NCI-H146 treated with DMSO at 0.1 percent for 48 hours (cell line): ENCODE measurements around the gene CDC16.
A peak's percentile ranks its signal among the peaks of the same experiment; 100 is the strongest.
"Not testable (repeated sequence)": the region's sequence is repeated elsewhere in the genome, so short reads cannot be mapped to it uniquely, and the experiment has no call there.

Experiments
- DNase-seq: peaks from one replicate; lab custom pipeline; 2025; ENCODE audit not compliant: unreplicated experiment; lab: John Stamatoyannopoulos, UW

The CDC16 gene, protein sequence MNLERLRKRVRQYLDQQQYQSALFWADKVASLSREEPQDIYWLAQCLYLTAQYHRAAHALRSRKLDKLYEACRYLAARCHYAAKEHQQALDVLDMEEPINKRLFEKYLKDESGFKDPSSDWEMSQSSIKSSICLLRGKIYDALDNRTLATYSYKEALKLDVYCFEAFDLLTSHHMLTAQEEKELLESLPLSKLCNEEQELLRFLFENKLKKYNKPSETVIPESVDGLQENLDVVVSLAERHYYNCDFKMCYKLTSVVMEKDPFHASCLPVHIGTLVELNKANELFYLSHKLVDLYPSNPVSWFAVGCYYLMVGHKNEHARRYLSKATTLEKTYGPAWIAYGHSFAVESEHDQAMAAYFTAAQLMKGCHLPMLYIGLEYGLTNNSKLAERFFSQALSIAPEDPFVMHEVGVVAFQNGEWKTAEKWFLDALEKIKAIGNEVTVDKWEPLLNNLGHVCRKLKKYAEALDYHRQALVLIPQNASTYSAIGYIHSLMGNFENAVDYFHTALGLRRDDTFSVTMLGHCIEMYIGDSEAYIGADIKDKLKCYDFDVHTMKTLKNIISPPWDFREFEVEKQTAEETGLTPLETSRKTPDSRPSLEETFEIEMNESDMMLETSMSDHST

DNA sequence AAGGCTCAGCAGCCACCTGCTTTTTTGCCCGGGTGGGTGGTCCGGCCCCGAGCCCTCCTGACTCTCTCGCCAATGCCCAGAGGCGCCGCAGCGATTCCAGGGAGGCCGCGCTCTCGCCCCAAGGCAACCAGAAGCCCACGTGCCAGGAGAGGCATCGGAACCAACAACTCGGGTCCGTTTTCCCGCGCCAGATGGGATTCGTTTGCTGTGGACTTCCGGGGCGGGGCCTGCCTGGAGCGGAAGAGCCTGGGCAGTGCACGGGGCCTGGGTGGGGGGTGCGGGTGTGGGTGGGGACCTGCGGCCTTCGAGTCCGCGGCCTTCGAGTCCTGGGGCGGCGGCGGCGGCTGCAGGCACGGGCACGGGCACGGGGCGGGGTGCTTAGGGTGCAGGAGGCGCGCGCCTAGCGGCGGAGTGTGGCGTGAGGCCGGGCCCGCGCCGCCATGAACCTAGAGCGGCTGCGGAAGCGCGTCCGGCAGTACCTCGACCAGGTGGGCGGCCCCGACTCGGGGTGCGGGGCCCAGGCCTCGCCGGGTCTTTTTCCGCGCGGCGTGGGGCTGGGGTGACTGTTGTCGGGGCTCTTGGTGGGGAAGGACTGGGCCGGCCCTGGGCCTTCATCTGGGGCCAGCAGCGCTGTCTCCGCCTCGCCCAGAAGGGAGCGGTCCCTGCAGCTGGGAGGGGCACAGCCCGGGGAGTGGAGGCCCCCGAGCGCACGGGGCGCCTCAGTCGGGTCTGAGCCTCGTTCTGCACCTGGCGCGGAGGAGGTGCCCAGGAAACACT, at the start of gene CDC16:
TSS of gene CDC16 (plus strand) at position 253 of the 777 bp plus-strand sequence. CDS start at position 441, 188 bp downstream.
- DNase-seq, result peak; percentile 83

DNA sequence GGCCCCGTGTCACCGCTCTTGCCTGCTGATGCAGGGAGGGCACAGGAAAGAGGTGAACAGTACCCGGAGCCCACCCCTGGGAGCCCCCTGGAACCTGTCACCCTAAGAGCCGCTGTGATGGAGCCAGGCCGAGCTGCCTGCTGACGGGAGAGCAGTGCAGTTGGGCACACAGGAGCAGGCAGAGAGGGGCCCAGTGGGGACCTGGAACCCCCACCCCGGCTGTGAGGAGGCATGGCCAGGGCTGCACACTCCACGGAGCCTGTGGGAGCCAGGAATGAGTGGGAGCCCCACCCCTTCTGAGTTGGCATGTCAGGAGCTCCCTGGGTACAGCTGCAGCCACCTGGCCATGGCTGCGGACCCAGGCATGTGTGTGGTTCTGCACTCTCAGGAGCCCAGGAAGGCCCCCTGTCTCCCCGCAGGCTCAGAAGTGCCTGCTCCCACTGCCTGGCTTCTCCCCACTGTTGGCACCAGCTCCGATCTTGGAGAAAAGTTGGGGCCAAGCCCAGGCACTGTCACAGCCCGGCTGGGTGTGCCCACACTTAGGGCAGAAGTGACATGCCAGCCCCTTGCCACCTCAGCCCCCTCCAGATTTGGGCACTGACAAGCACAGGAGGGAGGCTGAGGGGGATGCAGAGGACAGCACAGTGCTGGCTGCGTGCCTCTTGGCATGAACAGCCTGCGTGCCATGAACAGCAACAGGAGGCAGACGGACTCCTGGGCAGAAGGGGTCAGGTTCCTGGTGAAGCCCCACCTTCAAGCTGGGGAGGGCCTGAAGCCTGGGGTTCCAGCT, 49.3 kb upstream of the CDC16 start:
- no peak for DNase-seq

GRCh38 chr13:114194853-114195252, 39.8 kb upstream of the CDC16 start:
- DNase-seq, result no peak

- DNase-seq, result no peak
Observed at GRCh38 chr13:114196629-114197028, 38.1 kb upstream of the CDC16 start.

- no peak for DNase-seq
Observed at GRCh38 chr13:114198556-114198955, 36.1 kb upstream of the CDC16 start.

DNA sequence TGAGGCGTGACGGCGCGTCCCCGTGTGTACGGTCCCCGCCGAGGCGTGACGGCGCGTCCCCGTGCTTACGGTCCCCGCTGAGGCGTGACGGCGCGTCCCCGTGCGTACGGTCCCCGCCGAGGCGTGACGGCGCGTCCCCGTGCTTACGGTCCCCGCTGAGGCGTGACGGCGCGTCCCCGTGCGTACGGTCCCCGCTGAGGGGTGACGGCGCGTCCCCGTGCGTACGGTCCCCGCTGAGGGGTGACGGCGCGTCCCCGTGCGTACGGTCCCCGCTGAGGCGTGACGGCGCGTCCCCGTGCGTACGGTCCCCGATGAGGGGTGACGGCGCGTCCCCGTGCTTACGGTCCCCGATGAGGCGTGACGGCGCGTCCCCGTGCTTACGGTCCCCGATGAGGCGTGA, 35.2 kb upstream of the CDC16 start:
- not testable (repeated sequence) for DNase-seq

GRCh38 chr13:114199954-114200353, 34.7 kb upstream of the CDC16 start:
- DNase-seq, result no peak

- DNase-seq, result no peak
Observed at GRCh38 chr13:114200399-114200911, 34.2 kb upstream of the CDC16 start.

GRCh38 chr13:114202581-114202980, 32.1 kb upstream of the CDC16 start:
- DNase-seq, result no peak

DNA sequence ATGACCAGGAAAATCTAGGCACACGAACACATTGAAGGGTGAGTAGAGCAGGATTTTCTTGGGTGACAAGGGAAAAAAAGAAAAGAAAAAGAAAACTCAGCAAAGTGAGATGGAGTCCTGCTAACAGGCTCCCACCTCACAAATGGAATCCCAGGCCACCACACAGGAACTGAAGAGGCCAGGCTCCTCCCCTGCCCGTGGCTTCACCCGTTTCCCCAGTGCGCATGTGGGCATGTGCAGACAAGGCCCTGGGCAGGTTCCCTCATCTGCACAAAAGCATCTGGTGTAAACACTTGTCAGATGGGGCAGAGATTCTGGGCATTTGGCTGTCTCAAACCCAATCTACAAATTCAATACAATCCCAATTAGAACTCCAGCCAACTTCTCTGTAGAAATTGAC, 31.2 kb upstream of the CDC16 start:
- DNase-seq, result no peak

DNA sequence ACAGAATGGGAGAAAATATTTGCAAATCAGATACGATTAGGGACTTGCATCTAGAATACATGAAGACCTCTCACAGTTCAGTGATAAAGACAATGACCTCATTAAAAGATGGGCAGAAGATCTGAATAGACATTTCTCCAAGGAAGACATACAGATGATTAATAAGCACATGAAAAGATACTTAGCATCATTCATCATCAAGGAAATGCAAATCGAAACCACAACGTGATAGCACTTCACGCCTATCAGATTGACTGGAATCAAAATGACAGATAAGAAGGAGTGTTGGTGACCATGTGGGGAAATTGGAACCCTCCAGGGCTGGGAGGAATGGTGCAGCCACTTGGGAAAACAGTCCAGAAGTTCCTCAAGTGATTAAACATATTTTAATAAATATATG, 29.8 kb upstream of the CDC16 start:
- DNase-seq, result no peak

- no peak for DNase-seq
Observed at GRCh38 chr13:114208134-114208533, 26.6 kb upstream of the CDC16 start.

DNA sequence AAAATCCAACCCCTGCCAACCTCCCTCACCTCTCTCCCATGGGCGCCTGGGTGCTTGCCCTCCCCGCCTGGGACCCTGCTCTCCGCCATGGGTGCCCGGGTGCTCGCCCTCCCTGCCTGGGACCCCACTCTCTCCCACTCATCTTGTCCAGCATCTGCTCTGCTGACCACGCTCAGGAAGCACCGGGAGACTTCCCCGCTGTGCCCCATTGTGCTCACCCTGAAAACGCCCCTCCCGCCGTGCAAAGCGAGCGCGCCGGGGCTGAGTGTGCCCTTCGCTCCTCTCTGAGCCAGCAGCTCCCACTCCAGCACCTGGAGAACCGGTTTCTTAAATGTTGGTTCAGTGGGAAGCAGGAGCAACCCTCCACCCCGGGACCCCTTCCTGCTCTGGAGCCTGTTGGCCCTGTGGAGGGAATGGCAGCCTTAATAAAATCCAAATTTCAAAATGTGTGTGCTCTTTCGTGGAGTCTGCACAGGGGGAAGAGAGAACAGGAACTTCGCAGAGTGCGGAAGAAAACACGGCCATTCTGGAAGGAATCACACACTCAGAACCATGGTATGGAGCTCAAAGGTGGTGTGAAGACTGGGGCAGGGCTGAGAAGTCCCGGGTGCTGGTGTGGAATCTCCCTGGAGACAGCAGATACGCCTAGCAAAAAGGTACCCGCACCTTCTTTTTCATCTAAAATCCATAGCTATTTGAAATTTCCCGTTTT, 23.1 kb upstream of the CDC16 start:
- DNase-seq, result peak; percentile 63

- no peak for DNase-seq
Observed at GRCh38 chr13:114212158-114212495, 22.6 kb upstream of the CDC16 start.

- DNase-seq, result no peak
Observed at GRCh38 chr13:114213980-114214379, 20.7 kb upstream of the CDC16 start.

DNA sequence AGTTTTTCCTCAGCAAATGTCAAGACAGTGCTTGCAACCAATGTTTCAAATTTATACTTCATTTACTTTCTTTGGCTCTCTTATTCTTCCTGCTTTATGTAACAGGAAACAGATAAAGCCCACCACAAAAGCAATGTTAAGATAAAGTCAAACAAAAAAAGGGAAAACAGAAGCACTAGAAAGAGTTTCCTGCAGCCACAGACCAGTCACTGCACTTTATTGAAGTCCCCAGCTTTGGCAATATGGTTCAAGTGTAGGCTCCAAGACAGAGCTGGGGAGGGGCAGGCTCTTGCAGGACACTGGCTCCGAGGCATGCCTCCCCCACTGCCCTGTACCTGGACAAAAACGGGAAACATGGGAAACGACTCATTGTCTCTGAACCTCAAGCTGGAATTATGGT, 15.3 kb upstream of the CDC16 start:
- DNase-seq, result no peak

DNA sequence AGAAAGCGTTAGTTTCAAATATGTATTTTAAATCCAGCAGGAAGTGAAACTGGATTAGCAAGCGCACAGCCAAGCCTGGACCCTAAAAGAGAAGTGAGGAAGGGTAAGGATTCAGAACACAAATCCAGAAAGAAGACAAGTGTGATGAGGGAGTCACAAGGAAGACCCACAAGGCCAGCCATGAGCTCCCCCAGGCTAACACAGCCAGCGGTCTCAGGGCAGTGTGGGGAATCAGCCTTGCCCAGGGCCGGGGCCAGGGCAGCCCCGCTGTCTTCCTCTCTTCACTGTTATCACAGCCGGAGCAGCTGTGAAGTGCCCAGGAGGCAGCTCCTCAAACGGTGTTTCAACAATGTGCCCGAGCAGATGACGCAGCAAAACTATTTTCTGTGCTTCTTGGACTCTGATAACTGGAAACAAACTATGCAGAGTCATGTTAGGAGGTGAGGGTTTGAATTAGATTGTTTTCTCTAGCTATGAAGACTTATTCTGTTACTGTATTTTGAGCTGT, 12.2 kb upstream of the CDC16 start:
- DNase-seq, result no peak

DNA sequence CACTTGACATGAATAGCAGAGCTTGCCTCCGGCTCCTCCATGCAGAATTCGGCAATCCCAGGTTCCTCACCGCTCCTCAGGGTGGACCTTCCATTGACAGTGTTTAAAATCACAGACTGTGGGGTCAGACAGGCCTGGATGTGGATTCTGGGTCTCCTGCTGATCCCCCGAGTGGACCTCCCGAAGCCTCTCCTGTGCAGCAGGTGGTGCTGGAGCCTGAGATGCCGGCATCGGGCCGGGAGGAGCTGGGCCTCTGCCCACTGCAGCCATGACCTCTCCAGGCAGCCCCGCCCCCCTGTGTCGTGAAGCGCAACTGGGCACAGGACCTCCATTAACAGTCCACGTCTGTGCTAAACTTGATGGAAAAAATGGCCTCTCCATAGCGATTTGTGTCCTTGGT, 10.5 kb upstream of the CDC16 start:
- DNase-seq, result no peak

DNA sequence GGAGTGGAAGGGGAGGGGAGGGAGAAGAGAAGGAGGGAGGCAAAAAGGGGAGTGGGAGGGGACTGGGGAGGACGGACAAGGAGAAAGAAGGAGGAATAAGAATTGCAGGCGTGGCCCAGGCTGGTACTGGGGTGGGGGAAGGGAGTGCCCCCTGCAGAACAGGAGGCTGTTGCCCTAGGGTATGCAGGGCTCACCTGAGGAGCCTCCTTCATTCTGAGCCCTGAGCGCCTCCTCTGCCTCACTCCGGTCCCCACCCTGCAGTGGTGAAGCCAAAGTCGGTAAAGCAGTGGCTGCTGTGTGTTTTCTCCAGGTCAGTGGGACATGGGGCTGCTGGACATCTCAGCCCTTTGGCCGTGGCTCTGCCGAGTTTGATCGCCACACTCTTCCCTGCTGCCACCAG, 9.1 kb upstream of the CDC16 start:
- no peak for DNase-seq

- no peak for DNase-seq
Observed at GRCh38 chr13:114226088-114226487, 8.6 kb upstream of the CDC16 start.
